ENCODE results near the gene KCNK15.
A peak's percentile ranks its signal among the peaks of the same experiment; 100 is the strongest.

KCNK15 gene

DNA sequence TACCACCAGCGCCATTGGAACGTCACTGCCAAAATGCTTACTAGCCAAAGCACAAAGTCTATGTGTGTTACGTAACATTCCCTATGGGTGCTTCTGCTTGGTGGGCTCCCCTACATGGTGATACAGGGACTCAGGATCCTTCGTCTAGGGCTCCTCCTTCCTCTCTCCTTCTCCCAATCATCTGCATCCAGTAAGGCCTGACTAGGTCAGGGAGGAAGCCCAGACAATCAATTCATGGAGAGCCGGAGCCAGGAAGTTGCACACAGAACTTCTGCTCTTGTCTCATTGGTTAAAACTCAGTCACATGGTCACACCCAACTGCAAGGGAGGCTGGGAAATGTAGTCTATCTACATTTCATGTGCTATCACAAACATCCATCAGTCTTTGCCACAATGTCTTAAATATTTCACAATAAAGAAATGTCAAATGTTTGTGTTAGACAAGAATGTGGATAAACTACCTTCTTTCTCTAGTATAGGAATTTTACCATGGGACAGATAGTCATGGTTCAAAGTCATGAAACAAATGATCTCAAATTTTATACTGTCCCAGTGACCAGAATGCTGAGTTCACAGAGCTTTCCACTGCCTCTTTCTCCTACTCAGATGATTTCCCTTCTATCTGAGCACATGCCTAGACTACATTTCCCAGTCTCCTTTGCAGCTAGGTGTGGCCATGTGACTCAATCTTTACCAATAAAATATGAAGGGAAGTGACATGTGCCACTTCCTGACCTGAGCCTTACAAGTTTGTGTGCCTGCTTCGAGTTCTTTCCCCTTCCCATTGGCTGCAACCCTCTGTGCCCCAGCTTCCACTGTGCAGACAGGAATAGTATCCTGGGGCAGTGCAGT is 9.3 kb upstream of the KCNK15 start:
- no peak for DNase-seq

DNA sequence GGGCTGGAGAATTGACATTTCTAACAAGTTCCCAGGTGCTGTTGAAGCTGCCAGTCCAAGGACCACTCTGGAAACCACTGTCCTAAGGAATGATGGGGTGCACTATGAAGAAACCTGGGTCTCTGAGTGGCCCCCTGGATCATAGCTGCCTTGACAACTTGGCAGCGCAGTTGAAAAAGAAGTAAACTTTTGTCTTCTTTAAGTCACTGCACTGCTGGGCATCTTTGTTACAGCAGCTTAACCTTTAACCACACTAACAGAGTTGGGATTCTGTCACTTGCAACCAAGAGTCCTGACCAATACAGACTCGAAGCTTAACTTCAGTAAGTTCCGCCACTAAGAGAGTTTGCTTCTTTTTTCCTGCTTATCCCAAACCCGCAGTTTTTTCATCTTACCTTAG is 8.5 kb upstream of the KCNK15 start:
- no peak for DNase-seq

DNA sequence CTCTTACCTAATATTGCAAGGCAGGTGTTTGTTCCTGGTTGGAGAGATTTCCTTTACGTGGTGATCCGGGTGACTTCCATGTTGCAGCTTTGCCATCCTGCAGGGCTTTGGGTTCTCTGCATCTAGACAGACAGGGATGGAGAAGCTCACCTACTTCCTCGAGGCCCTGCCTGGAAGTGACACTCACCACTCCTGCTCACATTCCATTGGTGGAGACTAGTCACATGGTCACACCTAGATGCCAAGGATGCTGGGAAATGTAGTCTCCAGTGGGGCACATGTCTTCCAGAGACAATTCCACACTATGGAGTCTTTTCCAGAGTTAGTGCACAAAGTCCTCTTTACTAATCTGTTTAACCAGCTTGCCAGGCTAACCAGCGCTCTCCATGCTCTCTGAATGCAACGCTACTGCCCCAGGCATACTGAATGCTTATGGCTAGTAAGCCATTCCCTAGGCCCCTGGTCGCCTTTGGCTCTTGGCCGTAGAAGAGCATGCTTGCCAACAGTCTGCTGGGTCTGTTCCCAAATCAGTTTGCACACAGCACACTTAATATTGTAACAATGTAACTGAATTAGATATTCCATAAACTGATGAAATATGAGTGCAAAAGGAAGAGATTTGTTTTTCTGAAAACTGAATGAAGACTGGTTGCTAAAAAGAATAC is 6.7 kb upstream of the KCNK15 start:
- peak; percentile 12 for DNase-seq

DNA sequence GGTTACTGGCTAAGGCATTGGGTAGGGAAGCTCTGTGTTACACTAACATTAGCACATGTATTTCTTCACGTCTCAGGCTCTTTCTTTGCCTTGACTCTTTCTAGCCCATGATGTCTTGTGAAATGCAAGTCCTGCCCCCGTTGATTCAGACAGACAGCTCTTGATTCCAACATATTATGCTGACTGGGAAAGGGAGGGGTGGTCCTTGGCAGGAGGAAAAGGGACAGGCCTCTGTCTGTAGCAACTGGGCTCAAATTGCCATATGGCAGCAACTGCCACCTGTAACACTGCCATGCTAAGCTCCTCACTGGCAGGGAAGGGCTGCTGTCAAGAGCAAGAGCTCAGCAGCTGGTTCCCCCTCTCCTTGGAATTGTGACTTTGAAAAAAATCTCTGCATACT is 5.7 kb upstream of the KCNK15 start:
- no peak for DNase-seq

DNA sequence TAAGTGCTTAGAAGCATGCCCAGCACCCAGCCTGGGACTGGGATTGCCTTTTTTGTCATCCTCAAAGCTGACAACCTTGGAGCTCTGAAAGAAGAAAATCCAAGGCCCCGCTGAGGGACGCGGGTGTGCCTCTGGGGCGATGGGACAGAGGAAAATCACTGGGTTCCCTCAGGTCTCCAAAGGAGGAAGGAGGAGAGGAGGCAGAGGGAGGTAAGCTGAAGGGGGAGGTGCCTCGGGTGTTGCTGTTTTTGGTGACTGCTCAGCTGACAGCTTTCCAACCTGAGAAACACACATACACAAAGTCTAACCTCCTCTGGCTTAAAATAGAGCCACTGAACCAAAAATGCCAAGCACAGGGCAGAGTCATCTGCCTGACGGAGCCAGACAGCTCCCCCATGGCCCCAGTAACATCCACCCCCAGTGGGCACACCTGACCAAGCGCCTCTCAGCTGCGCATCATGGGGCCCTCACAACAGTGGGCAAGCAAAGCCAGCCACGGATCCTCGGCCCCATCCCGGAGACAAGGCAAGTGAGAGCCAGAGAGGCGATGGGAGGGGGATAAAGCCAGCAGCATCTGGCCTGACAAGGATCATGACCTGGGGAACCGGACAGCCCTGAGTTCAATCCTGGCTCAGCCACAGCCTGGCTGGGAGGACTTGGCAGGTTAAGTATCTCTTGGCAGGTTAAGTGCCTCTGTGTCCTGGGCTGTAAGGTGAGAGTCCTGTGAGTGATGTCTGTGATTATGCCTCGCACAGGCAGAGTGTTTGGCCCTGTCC is 3.2 kb upstream of the KCNK15 start:
- DNase-seq, result no peak

DNA sequence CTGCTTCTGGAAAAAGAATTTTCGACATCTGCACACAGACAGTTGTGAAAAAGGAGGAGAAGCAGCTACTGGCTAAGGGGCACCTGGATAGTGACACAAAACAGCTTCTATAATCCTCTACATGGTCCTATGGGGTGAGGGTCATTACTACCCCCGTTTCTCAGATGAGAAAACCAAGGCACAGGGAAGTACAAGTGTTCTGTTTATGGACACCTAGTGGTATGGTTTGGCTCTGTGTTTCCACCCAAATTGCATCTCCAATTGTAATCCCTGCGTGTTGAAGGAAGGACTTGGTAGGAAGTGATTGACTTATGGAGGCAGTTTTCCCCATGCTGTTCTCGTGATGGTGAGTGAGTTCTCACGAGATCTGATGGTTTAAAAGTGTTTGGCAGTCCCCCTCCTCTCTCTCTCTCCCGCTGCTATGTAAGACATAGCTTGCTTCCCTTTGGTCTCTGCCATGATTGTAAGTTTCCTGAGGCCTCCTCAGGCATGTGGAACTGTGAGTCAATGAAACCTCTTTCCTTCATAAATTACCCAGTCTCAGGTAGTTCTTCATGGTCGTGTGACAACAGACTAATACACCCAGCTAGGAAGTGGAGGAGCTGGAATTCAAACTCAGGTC is 2.5 kb upstream of the KCNK15 start:
- no peak for DNase-seq

DNA sequence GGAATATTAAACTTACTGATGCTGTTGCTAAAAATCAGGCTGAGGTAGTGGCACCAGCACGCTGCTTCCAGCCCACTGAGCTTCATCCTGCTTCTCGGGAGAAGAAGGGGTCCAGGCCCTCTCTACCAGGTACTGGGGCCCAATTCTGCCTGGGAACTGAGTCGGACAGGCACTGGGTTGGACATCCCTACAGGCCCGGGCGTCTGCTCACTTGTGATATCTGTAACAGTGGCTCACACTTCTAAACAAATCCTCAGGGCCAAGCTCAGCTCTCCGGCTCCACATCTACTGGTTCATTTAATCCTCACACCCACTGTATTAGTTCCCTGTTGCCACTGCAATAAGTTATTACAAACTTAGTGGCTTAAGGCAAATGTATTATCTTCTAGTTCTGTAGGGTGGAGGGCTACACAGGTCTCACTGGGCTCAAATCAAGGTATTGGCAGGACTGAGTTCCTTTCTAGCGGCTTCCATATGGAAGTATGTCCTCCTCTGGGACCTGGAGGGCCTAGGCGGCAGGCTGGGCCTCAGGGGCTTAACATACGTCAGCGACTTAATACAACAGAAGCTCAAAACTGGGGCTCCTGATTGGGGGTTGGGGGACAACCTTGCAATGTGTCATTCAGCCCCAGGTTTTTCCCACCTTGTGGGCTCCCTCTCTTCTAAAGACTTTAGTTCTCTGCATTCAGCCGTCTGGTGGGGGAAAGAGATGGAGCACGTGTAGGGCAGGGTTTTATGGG is 1.6 kb upstream of the KCNK15 start:
- DNase-seq, result no peak

DNA sequence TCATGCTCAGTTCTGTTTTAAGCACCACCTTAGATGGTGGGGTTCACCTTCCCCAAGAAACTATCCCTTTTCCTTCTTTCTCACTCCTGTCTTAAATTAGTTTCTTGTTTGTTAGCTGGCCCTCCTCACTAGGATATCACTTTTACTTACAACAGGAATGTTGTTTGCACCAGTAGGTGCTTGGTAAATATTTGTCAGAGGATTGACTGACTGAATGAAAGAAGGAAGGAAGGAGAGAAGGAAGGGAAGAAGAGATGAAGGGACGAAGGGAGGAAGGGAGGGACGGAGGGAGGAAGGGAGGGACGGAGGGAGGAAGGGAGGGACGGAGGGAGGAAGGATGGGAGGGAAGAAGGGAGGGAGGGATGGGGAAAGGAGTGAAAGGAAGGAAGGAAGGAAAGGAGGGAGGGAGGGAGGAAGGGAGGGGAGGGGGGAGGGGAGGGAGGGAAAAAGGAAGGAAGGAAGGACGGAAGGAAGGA is 505 bp upstream of the KCNK15 start:
- DNase-seq, result no peak

DNA sequence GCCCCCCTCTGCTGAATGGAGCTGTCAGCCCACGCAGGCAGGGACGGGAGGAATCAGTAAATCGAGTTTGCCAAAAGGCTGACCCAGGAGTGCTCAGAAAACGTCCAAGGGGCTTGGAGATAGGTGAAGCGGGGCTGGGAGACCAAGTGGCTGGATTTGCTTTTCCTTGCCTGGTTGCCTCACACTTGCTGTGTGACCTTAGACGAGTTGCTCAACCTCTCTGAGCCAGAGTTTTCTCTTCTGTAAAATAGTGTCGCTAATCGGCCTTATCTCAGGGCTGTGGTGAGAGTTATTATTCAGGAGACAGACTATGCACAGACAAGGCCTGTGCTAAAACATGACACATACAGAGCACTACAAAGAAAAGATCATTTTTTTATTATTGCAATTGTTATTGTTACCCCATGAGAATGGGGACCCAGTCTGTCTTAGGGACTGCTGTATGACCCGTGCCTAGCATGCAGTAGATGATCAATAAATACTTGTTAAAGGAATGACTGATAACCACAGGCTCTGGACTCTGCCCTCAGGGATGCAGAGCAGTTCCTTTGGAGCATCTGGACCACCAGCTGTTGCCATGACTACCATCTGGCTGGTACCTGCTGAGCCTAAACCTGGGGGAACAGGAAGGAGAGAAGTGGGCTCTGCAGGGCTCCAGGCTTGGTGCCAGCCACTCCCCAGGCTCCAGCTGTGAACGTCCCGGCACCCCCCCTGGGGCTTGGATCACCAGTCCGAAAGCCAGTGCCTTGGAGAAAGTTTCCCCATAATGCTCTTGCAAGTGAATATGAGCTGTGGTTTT is 901 bp downstream of the KCNK15 start:
- DNase-seq, result no peak

DNA sequence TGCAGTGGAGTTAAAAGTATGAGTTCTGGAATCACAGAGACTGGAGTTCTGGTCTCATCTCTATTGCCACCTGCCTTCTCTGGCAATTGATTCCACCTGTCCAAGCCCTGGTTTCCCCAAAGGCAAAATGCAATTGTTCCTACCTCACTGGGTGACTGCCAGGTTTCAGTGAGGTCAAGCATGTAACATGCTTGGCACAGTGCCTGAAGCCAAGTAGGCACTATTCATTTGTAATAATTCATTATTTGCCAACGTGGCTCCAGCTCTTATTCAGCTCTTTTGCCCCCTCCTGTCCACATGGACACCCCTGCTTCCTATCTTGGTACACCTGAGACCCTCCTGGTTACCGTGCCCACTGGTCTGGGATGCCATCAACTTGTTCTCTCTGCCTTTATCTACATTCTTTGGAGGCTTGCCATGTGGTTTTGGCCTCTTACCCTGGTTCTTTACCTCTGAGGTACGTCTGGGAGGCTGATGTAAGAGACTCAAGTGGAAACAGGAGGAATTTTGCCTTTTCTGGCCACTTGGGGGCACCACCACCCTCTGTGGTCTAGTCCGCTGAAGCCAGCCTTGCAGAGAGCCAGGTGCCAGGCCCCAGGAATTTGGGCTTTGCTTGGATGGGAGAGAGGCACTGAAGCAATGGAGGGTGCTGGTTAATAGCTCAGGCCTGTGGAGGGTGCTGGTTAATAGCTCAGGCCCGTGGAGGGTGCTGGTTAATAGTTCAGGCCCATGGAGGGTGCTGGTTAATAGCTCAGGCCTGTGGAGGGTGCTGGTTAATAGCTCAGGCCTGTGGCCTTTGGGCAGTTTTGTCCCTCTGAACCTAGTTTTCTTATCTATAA is 1.7 kb downstream of the KCNK15 start:
- peak; percentile 48 for DNase-seq

DNA sequence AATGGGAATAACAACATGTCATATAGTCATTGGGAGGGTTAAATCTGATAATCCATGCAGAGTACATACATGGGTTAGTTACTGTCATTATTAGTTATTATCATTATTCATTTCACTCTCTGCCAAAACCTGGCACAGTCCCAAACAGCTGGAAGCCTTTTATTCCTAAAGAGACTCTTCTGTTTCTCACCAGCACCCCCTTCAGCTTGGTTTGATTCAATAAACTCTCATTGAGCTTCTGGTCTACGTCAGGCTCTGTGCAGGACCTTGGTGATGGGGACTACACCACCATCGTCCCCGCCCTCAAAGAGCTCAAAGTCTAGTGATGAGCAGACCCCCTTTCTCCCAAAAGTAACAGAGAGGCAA is 2.3 kb downstream of the KCNK15 start:
- DNase-seq, result no peak

DNA sequence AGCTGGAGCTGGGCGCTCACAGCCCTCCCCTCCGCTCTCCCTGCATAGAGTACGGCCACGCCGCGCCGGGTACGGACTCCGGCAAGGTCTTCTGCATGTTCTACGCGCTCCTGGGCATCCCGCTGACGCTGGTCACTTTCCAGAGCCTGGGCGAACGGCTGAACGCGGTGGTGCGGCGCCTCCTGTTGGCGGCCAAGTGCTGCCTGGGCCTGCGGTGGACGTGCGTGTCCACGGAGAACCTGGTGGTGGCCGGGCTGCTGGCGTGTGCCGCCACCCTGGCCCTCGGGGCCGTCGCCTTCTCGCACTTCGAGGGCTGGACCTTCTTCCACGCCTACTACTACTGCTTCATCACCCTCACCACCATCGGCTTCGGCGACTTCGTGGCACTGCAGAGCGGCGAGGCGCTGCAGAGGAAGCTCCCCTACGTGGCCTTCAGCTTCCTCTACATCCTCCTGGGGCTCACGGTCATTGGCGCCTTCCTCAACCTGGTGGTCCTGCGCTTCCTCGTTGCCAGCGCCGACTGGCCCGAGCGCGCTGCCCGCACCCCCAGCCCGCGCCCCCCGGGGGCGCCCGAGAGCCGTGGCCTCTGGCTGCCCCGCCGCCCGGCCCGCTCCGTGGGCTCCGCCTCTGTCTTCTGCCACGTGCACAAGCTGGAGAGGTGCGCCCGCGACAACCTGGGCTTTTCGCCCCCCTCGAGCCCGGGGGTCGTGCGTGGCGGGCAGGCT is 4.6 kb downstream of the KCNK15 start:
- no peak for DNase-seq

DNA sequence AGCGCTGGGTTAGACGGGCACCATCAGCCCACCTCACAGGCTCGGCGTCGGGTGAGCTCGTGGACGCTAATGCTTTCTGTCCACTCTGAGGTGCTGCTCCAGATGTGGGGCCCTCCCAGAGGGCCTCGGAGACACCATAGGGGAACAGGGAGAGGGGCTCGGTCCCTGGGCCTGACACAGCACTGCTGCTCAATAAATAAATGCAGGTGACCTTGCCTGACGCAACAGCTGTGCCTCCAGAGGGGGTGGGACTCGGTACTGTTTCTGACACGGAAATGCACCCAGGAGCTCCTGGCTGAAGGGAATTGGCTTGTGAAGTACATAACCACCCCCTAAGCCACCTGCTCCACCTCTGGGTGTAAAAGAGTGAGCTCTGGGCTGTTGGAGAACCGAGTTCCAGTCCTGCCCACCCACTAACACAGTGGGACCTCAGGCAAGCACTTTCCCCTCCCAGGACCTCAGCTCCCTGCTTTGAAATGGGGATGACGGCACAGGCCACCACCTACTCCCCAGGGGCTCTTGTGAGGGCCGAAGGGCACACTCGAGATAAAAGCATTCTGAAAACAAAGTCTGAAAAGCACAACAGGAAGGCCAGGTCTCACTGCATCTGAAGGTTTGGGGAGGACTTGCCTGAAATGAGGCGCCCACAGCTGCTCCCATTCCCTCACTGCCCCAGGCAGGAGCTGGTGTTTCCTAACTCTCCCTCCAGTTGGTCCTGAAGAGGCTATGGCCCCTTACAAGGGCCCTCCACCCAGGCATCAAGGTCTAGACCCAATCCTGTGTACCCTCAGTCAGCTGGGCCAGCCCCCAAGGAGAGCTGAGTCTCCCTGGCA is 6.7 kb downstream of the KCNK15 start:
- no peak for DNase-seq

DNA sequence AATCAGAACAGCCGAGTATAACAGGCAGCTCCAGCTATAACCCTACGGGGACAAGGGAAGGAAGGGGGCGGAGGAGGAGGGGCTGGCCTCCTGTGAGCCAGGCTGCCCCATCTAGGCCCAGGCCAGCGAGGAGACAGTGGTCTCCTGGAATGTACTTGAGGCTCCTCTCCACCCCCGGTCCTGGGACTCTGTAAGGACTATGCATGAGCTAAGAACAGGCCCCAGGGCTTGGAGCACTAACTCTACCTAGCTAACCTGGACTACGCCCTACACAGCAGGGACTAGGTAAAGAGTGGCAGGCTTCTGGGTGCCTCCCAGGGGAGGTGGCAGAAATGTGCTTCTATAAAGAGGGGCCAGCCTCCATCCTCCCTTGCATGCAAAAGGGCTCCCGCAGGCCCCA is 8.9 kb downstream of the KCNK15 start:
- DNase-seq, result no peak

DNA sequence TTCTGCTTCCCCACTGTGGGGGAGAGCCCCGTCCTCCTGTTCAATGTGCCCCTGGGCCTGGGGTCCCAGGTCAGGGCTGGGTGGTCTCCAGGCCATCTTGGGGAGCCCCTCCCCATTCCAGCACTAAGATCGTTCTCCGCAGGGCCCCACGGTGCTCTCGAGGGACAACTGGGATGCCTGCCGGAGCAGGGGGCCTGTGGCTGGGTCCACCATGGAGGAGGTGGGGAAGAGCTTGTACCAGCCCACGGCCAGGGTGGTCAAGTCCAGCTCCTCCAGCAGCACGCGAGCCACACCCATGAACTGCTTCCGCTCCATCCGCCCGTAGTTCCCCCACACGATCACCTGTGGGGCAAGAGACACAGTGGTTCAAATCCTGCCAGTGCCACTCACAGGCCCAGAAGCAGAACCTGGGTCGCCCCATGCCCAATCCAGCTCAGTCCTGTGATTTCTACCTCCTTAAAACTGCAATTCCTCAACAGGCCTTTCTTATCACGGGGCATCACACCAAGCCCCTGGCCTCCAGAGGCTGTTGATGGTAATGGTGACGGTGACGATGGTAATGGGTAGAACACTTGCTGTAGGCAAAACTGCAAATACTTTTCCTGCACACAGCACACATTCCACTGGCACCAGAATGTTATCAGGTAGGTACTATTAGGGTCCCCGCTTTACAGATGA is 10.5 kb downstream of the KCNK15 start:
- DNase-seq, result no peak

DNA sequence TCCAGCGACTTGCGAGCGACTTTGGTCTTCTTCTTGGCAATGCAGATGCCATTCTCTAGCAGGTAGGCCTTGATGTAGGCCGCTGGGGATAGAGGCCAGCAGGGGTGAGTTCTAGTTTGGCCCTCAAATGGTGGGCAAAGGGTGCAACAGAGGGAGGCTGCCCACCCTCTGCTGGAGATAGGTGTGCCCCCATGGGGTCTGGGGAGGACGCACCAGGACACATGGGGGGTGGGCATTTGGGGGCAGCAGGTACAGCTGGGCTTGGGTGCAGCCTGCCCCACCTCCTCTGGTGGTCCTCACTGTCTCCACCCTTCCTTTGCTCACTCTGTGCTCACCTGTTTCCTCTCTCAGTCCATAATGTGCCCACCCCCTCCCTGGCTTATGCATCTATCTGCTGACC is 11.3 kb downstream of the KCNK15 start:
- no peak for DNase-seq

DNA sequence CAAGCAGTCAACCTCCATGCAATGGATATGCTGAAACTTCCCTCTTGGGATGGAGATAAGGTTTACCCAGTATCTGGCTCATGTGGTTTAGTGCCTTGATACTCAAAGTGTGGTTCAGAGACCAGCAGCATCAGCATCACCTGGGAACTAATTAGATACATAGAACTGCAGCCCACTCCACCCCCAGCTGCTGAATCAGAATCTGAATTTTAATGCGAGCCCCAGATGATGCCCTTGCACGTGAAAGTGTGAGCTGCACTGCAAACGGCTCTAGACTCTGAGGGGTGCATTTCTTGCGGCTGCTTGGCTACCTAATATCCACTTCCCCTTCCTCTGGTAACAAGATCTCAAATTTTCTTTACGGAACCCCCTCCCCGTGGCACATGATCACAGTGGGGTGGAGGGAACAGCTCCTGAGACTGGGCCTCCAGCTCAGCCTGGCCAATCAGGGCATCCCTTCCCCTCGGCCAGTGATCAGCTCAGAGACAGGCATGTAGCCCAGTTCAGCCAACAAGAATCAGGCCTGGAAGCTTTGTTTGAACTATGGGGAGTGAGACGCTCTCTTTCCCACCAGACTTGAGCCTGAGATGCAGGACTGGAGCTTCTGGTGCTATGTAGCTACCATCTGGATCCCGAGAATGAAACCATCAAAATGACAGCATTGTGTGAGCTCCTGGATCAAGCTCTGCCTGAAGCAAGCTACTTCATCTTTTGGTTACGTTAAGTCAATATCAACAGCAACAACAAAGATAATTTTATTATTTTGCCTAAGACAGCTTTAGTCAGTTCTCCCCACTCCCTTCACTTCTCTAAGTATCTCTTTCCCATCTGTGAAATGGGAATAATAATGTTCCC is 12.8 kb downstream of the KCNK15 start:
- DNase-seq, result no peak

All from activated gamma-delta T cell treated with Interleukin-2 at 50 U/mL for 16 hours (primary cell).